Measurements from ENCODE around the gene NLN. TPM values are rescaled to one million over a fixed set of nuclear protein-coding genes. Genes with fewer than 3 reads are reported as not detected.

NLN gene
- total and polyA plus RNA-seq, 2 of the 13 experiments (the other 11 are each of a cell fraction or from before 2014, with no cell fraction given), result 11.9 to 36.7 TPM

- Histone ChIP-seq H3K27ac (ENCODE audit: extremely low read length, insufficient read depth, low read length) (no peak overlapping the region), H3K9me3 (ENCODE audit: low read length) (no peaks in the 10 kb centered on the region), H4K20me1 (ENCODE audit: insufficient read depth, low read length) (0 out of 2 replicates have a peak, but pooled peaks cover 2% of the 10 kb centered on the region), H3K79me2 (ENCODE audit: insufficient read depth, low read length) (peaks cover 19% of the 10 kb centered on the region), H2AFZ (ENCODE audit: low read length) (no peak overlapping the region), H3K36me3 (replicated peaks in 1 of 2; ENCODE audit: control insufficient read depth in 1 of 2, insufficient read depth in 2 of 2, low read length in 2 of 2) (peaks cover 0 to 9% of the 10 kb centered on the region in 2 experiments; a peak in 2 of 5 replicates), H3K4me2 (ENCODE audit: low read depth, low read length) (no peak overlapping the region), H3K27me3 (ENCODE audit: control insufficient read depth in 1 of 2, insufficient read depth in 2 of 2, low read length in 2 of 2) (no peaks in the 10 kb centered on the region; a peak in 1 of 5 replicates), H3K9ac (ENCODE audit: insufficient read depth, low read depth, low read length) (no peak overlapping the region), H3K4me3 (replicated peaks in 1 of 3; ENCODE audit: insufficient read depth in 1 of 3, low read depth in 2 of 3, low read length in 3 of 3) (no peak overlapping the region), H3K4me1 (ENCODE audit: insufficient read depth, low read length) (peaks cover 39% of the 10 kb centered on the region)
- CTCF ChIA-PET (ENCODE audit: low intra/inter-chr PET ratio, low total read pairs), result no interaction called here
- TF ChIP-seq ZFY (CRISPR knock-in tag; IDR thresholded peaks at IDR 0.05), result no peak
- no peak for TF ChIP-seq YY1 (IDR thresholded peaks at IDR 0.05; ENCODE audit: insufficient read depth, insufficient replicate concordance, low read depth, low read length)
- no peak for TF ChIP-seq CHD2 (IDR thresholded peaks at IDR 0.05; ENCODE audit: low read depth, low read length)
- no peak for TF ChIP-seq NAIF1 (CRISPR knock-in tag; IDR thresholded peaks at IDR 0.05; ENCODE audit: borderline replicate concordance)
- TF ChIP-seq ZNF737 (CRISPR knock-in tag; IDR thresholded peaks at IDR 0.05; ENCODE audit: borderline replicate concordance), result no peak
- TF ChIP-seq ZBTB21 (CRISPR knock-in tag; IDR thresholded peaks at IDR 0.05), result no peak
- no peak for TF ChIP-seq ZNF484 (CRISPR knock-in tag; IDR thresholded peaks at IDR 0.05; ENCODE audit: borderline replicate concordance, low read depth)
- no peak for TF ChIP-seq SOX5 (CRISPR knock-in tag; IDR thresholded peaks at IDR 0.05; ENCODE audit: borderline replicate concordance)
- TF ChIP-seq ZNF710 (CRISPR knock-in tag; IDR thresholded peaks at IDR 0.05; ENCODE audit: borderline replicate concordance), result no peak
- TF ChIP-seq ZNF646 (CRISPR knock-in tag; IDR thresholded peaks at IDR 0.05), result no peak
- no peak for FAIRE-seq
- DNase-seq (ENCODE audit: low spot score), result no peak
- ATAC-seq, result no peak
- POLR2A ChIA-PET, result no interaction called here
- in situ Hi-C loops (cut with HindIII; ENCODE audit: extremely low pct_ligation_motif_present, low pct_unique_long_range_greater_than_20kb), result no loop called here
- BruUV-seq (replicated peaks), result no TSS peak
- intact Hi-C loops (cut with micrococcal nuclease; ENCODE audit: unreplicated experiment), result no loop called here
Observed at GRCh38 chr5:65718576-65719310, 3.3 kb upstream of the NLN start.

Measured in HepG2 (cell line).